ENCODE measurements around the gene TTYH3.
A peak's percentile ranks its signal among the peaks of the same experiment; 100 is the strongest.
"Not testable (repeated sequence)": the region's sequence is repeated elsewhere in the genome, so short reads cannot be mapped to it uniquely, and the experiment has no call there.

Gene TTYH3

GRCh38 chr7:2670720-2671391, 39.1 kb downstream of the TTYH3 start:
- CTCF ChIA-PET = interaction anchor here (0.6 to 1.6 kb wide), 9 partner anchors 11 to 202 kb away, joined by 3 to 8 read pairs (median 4); no protein-coding TSS in a partner anchor
- no peak for TF ChIP-seq ELF4 (IDR thresholded peaks at IDR 0.05)
- no peak for TF ChIP-seq PKNOX1 (IDR thresholded peaks at IDR 0.05)
- no peak for TF ChIP-seq HDGF (IDR thresholded peaks at IDR 0.05; ENCODE audit: borderline replicate concordance)
- no peak for TF ChIP-seq BHLHE40 (IDR thresholded peaks at IDR 0.05; ENCODE audit: borderline replicate concordance)
- no peak for TF ChIP-seq ARNT (IDR thresholded peaks at IDR 0.05)
- TF ChIP-seq SUZ12 (IDR thresholded peaks at IDR 0.05) = no peak
- TF ChIP-seq L3MBTL2 (conservative IDR thresholded peaks at IDR 0.05) = no peak
- no peak for TF ChIP-seq LEF1 (IDR thresholded peaks at IDR 0.05; ENCODE audit: borderline replicate concordance)
- TF ChIP-seq SP1 (IDR thresholded peaks at IDR 0.05) = no peak
- TF ChIP-seq TARDBP (IDR thresholded peaks at IDR 0.05) = no peak
- DNase-seq (ENCODE audit: extremely low spot score) = peak; percentile 82
- POLR2A ChIA-PET = no interaction called here

GRCh38 chr7:2673214-2673613, 41.4 kb downstream of the TTYH3 start:
- POLR2A ChIA-PET; DNase-seq (ENCODE audit: extremely low spot score): not testable (repeated sequence)
- CTCF ChIA-PET = interaction anchor here (1.3 kb wide), 1 partner anchor 8 kb away, joined by 3 read pairs; no protein-coding TSS in a partner anchor

GRCh38 chr7:2673934-2674333, 42.1 kb downstream of the TTYH3 start:
- ChIA-PET CTCF (no interaction called here), POLR2A (no interaction called here)
- no peak for DNase-seq (ENCODE audit: extremely low spot score)
- TF ChIP-seq SP1 (IDR thresholded peaks at IDR 0.05) = no peak
- TF ChIP-seq NFRKB (IDR thresholded peaks at IDR 0.05) = no peak
- TF ChIP-seq FOXA1 (IDR thresholded peaks at IDR 0.05) = no peak
- no peak for TF ChIP-seq CTBP1 (IDR thresholded peaks at IDR 0.05; ENCODE audit: borderline replicate concordance)

- DNase-seq (ENCODE audit: extremely low spot score) = no peak
- TF ChIP-seq TARDBP (IDR thresholded peaks at IDR 0.05) = no peak
- no peak for TF ChIP-seq BHLHE40 (IDR thresholded peaks at IDR 0.05; ENCODE audit: borderline replicate concordance)
- no peak for TF ChIP-seq HDGF (IDR thresholded peaks at IDR 0.05; ENCODE audit: borderline replicate concordance)
- no peak for TF ChIP-seq NFRKB (IDR thresholded peaks at IDR 0.05)
- no peak for TF ChIP-seq PKNOX1 (IDR thresholded peaks at IDR 0.05)
- no peak for TF ChIP-seq LEF1 (IDR thresholded peaks at IDR 0.05; ENCODE audit: borderline replicate concordance)
- no peak for TF ChIP-seq FOXA1 (IDR thresholded peaks at IDR 0.05)
- no peak for TF ChIP-seq ELF4 (IDR thresholded peaks at IDR 0.05)
- TF ChIP-seq ZNF384 (IDR thresholded peaks at IDR 0.05) = no peak
- TF ChIP-seq L3MBTL2 (conservative IDR thresholded peaks at IDR 0.05) = no peak
- no peak for TF ChIP-seq SP1 (IDR thresholded peaks at IDR 0.05)
- TF ChIP-seq ARNT (IDR thresholded peaks at IDR 0.05) = no peak
- CTCF ChIA-PET = no interaction called here
- POLR2A ChIA-PET = no interaction called here
Observed at GRCh38 chr7:2675256-2675764, 43.5 kb downstream of the TTYH3 start.

GRCh38 chr7:2676576-2676975, 44.8 kb downstream of the TTYH3 start:
- CTCF ChIA-PET; POLR2A ChIA-PET; DNase-seq (ENCODE audit: extremely low spot score): not testable (repeated sequence)

- POLR2A ChIA-PET; DNase-seq (ENCODE audit: extremely low spot score); CTCF ChIA-PET: not testable (repeated sequence)
Observed at GRCh38 chr7:2678454-2678853, 46.7 kb downstream of the TTYH3 start.

GRCh38 chr7:2679135-2680127, 47.6 kb downstream of the TTYH3 start:
- CTCF ChIA-PET = interaction anchor here (0.6 to 1.8 kb wide), 4 partner anchors 12 to 211 kb away, joined by 3 to 7 read pairs (median 4); no protein-coding TSS in a partner anchor
- POLR2A ChIA-PET; DNase-seq (ENCODE audit: extremely low spot score): not testable (repeated sequence)

- ChIA-PET POLR2A (no interaction called here), CTCF (interaction anchor here (0.6 to 1.8 kb wide), 8 partner anchors 11 to 229 kb away, joined by 3 to 7 read pairs (median 4); no protein-coding TSS in a partner anchor)
- TF ChIP-seq L3MBTL2 (conservative IDR thresholded peaks at IDR 0.05) = no peak
- no peak for TF ChIP-seq FOXA1 (IDR thresholded peaks at IDR 0.05)
- TF ChIP-seq ZNF384 (IDR thresholded peaks at IDR 0.05) = no peak
- no peak for TF ChIP-seq ARNT (IDR thresholded peaks at IDR 0.05)
- no peak for TF ChIP-seq SUZ12 (IDR thresholded peaks at IDR 0.05)
- no peak for TF ChIP-seq BHLHE40 (IDR thresholded peaks at IDR 0.05; ENCODE audit: borderline replicate concordance)
- TF ChIP-seq FOXM1 (IDR thresholded peaks at IDR 0.05; ENCODE audit: borderline replicate concordance) = no peak
- TF ChIP-seq TARDBP (IDR thresholded peaks at IDR 0.05) = no peak
- no peak for TF ChIP-seq HDGF (IDR thresholded peaks at IDR 0.05; ENCODE audit: borderline replicate concordance)
- no peak for TF ChIP-seq CTBP1 (IDR thresholded peaks at IDR 0.05; ENCODE audit: borderline replicate concordance)
- no peak for TF ChIP-seq ELF4 (IDR thresholded peaks at IDR 0.05)
- TF ChIP-seq NFRKB (IDR thresholded peaks at IDR 0.05) = no peak
- no peak for TF ChIP-seq SP1 (IDR thresholded peaks at IDR 0.05)
- no peak for TF ChIP-seq LEF1 (IDR thresholded peaks at IDR 0.05; ENCODE audit: borderline replicate concordance)
- TF ChIP-seq FOXK2 (IDR thresholded peaks at IDR 0.05) = no peak
- no peak for DNase-seq (ENCODE audit: extremely low spot score)
Observed at GRCh38 chr7:2680256-2680655, 48.5 kb downstream of the TTYH3 start.

Measured in HEK293T (cell line).